TTC549 (cell line): ENCODE results near the gene RPA3.
A peak's percentile ranks its signal among the peaks of the same experiment; 100 is the strongest.

Experiments used
- FAIRE-seq: peaks from 2 replicates; lab custom pipeline; 2012; peaks lifted over from hg19 to GRCh38; lab: Jason Lieb, UNC

The RPA3 gene

GRCh38 chr7:7595451-7595850, 123.0 kb downstream of the RPA3 start:
- FAIRE-seq, result peak; percentile 74
